ENCODE results near the gene REG1A.

The REG1A gene

GRCh38 chr2:79125721-79125985, 5.4 kb downstream of the REG1A start:
- H3K4me3 ChIP-seq (ENCODE audit: low read depth, low read length), result no peak overlapping the region
- H3K9ac ChIP-seq (ENCODE audit: low read length), result no peak overlapping the region
- no peaks in the 10 kb centered on the region for H3K36me3 ChIP-seq (ENCODE audit: control insufficient read depth, insufficient read depth, low read length)
- no peaks in the 10 kb centered on the region for H3K9me3 ChIP-seq (ENCODE audit: control insufficient read depth, insufficient read depth, low read depth, low read length)
- no peak overlapping the region for H3K27ac ChIP-seq (ENCODE audit: low read depth, low read length)
- no peaks in the 10 kb centered on the region for H3K4me1 ChIP-seq (ENCODE audit: control insufficient read depth, insufficient read depth, low read length)
- no peaks in the 10 kb centered on the region for H3K27me3 ChIP-seq (ENCODE audit: control insufficient read depth, insufficient read depth, low read length)

- Histone ChIP-seq H3K4me3 (ENCODE audit: low read depth, low read length) (no peak overlapping the region), H3K27me3 (ENCODE audit: control insufficient read depth, insufficient read depth, low read length) (no peaks in the 10 kb centered on the region), H3K9ac (ENCODE audit: low read length) (no peak overlapping the region), H3K36me3 (ENCODE audit: control insufficient read depth, insufficient read depth, low read length) (no peaks in the 10 kb centered on the region), H3K27ac (ENCODE audit: low read depth, low read length) (no peak overlapping the region), H3K4me1 (ENCODE audit: control insufficient read depth, insufficient read depth, low read length) (no peaks in the 10 kb centered on the region), H3K9me3 (ENCODE audit: control insufficient read depth, insufficient read depth, low read depth, low read length) (no peaks in the 10 kb centered on the region)
Measured at GRCh38 chr2:79128406-79128805, 8.1 kb downstream of the REG1A start.

GRCh38 chr2:79129260-79129659, 9.0 kb downstream of the REG1A start:
- Histone ChIP-seq H3K27me3 (ENCODE audit: control insufficient read depth, insufficient read depth, low read length) (no peaks in the 10 kb centered on the region), H3K4me1 (ENCODE audit: control insufficient read depth, insufficient read depth, low read length) (no peaks in the 10 kb centered on the region), H3K4me3 (ENCODE audit: low read depth, low read length) (no peak overlapping the region), H3K9ac (ENCODE audit: low read length) (no peak overlapping the region), H3K36me3 (ENCODE audit: control insufficient read depth, insufficient read depth, low read length) (no peaks in the 10 kb centered on the region), H3K27ac (ENCODE audit: low read depth, low read length) (no peak overlapping the region), H3K9me3 (ENCODE audit: control insufficient read depth, insufficient read depth, low read depth, low read length) (no peaks in the 10 kb centered on the region)

- Histone ChIP-seq H3K4me1 (ENCODE audit: control insufficient read depth, insufficient read depth, low read length) (no peaks in the 10 kb centered on the region), H3K9me3 (ENCODE audit: control insufficient read depth, insufficient read depth, low read depth, low read length) (no peaks in the 10 kb centered on the region), H3K27ac (ENCODE audit: low read depth, low read length) (no peak overlapping the region), H3K4me3 (ENCODE audit: low read depth, low read length) (no peak overlapping the region), H3K36me3 (ENCODE audit: control insufficient read depth, insufficient read depth, low read length) (no peaks in the 10 kb centered on the region), H3K27me3 (ENCODE audit: control insufficient read depth, insufficient read depth, low read length) (no peaks in the 10 kb centered on the region), H3K9ac (ENCODE audit: low read length) (no peak overlapping the region)
Measured at GRCh38 chr2:79129804-79130203, 9.5 kb downstream of the REG1A start.

- no peak overlapping the region for H3K27ac ChIP-seq (ENCODE audit: low read depth, low read length)
- H3K27me3 ChIP-seq (ENCODE audit: control insufficient read depth, insufficient read depth, low read length), result no peaks in the 10 kb centered on the region
- H3K9ac ChIP-seq (ENCODE audit: low read length), result no peak overlapping the region
- H3K4me1 ChIP-seq (ENCODE audit: control insufficient read depth, insufficient read depth, low read length), result no peaks in the 10 kb centered on the region
- H3K9me3 ChIP-seq (ENCODE audit: control insufficient read depth, insufficient read depth, low read depth, low read length), result no peaks in the 10 kb centered on the region
- no peak overlapping the region for H3K4me3 ChIP-seq (ENCODE audit: low read depth, low read length)
- no peaks in the 10 kb centered on the region for H3K36me3 ChIP-seq (ENCODE audit: control insufficient read depth, insufficient read depth, low read length)
Measured at GRCh38 chr2:79131687-79132086, 11.4 kb downstream of the REG1A start.

GRCh38 chr2:79138385-79138784, 18.1 kb downstream of the REG1A start:
- no peaks in the 10 kb centered on the region for H3K4me1 ChIP-seq (ENCODE audit: control insufficient read depth, insufficient read depth, low read length)
- H3K9ac ChIP-seq (ENCODE audit: low read length), result no peak overlapping the region
- no peaks in the 10 kb centered on the region for H3K9me3 ChIP-seq (ENCODE audit: control insufficient read depth, insufficient read depth, low read depth, low read length)
- no peaks in the 10 kb centered on the region for H3K27me3 ChIP-seq (ENCODE audit: control insufficient read depth, insufficient read depth, low read length)
- H3K27ac ChIP-seq (ENCODE audit: low read depth, low read length), result no peak overlapping the region
- no peaks in the 10 kb centered on the region for H3K36me3 ChIP-seq (ENCODE audit: control insufficient read depth, insufficient read depth, low read length)
- H3K4me3 ChIP-seq (ENCODE audit: low read depth, low read length), result no peak overlapping the region

- Histone ChIP-seq H3K9me3 (ENCODE audit: control insufficient read depth, insufficient read depth, low read depth, low read length) (no peaks in the 10 kb centered on the region), H3K27ac (ENCODE audit: low read depth, low read length) (no peak overlapping the region), H3K36me3 (ENCODE audit: control insufficient read depth, insufficient read depth, low read length) (no peaks in the 10 kb centered on the region), H3K4me1 (ENCODE audit: control insufficient read depth, insufficient read depth, low read length) (no peaks in the 10 kb centered on the region), H3K4me3 (ENCODE audit: low read depth, low read length) (no peak overlapping the region), H3K27me3 (ENCODE audit: control insufficient read depth, insufficient read depth, low read length) (no peaks in the 10 kb centered on the region), H3K9ac (ENCODE audit: low read length) (no peak overlapping the region)
Measured at GRCh38 chr2:79139423-79139822, 19.1 kb downstream of the REG1A start.

GRCh38 chr2:79155826-79156476, 35.7 kb downstream of the REG1A start:
- Histone ChIP-seq H3K27ac (ENCODE audit: low read depth, low read length) (no peak overlapping the region), H3K9me3 (ENCODE audit: control insufficient read depth, insufficient read depth, low read depth, low read length) (no peaks in the 10 kb centered on the region), H3K9ac (ENCODE audit: low read length) (no peak overlapping the region), H3K4me1 (ENCODE audit: control insufficient read depth, insufficient read depth, low read length) (no peaks in the 10 kb centered on the region), H3K27me3 (ENCODE audit: control insufficient read depth, insufficient read depth, low read length) (no peaks in the 10 kb centered on the region), H3K4me3 (ENCODE audit: low read depth, low read length) (no peak overlapping the region), H3K36me3 (ENCODE audit: control insufficient read depth, insufficient read depth, low read length) (no peaks in the 10 kb centered on the region)

GRCh38 chr2:79159030-79159429, 38.7 kb downstream of the REG1A start:
- H3K36me3 ChIP-seq (ENCODE audit: control insufficient read depth, insufficient read depth, low read length), result no peaks in the 10 kb centered on the region
- H3K27ac ChIP-seq (ENCODE audit: low read depth, low read length), result no peak overlapping the region
- no peak overlapping the region for H3K4me3 ChIP-seq (ENCODE audit: low read depth, low read length)
- H3K9ac ChIP-seq (ENCODE audit: low read length), result no peak overlapping the region
- H3K9me3 ChIP-seq (ENCODE audit: control insufficient read depth, insufficient read depth, low read depth, low read length), result no peaks in the 10 kb centered on the region
- no peaks in the 10 kb centered on the region for H3K27me3 ChIP-seq (ENCODE audit: control insufficient read depth, insufficient read depth, low read length)
- no peaks in the 10 kb centered on the region for H3K4me1 ChIP-seq (ENCODE audit: control insufficient read depth, insufficient read depth, low read length)

- Histone ChIP-seq H3K9me3 (ENCODE audit: control insufficient read depth, insufficient read depth, low read depth, low read length) (no peaks in the 10 kb centered on the region), H3K27me3 (ENCODE audit: control insufficient read depth, insufficient read depth, low read length) (no peaks in the 10 kb centered on the region), H3K4me1 (ENCODE audit: control insufficient read depth, insufficient read depth, low read length) (no peaks in the 10 kb centered on the region), H3K36me3 (ENCODE audit: control insufficient read depth, insufficient read depth, low read length) (no peaks in the 10 kb centered on the region), H3K9ac (ENCODE audit: low read length) (no peak within 1 kb of the TSS), H3K4me3 (ENCODE audit: low read depth, low read length) (no peak within 1 kb of the TSS), H3K27ac (ENCODE audit: low read depth, low read length) (no peak within 1 kb of the TSS)
Measured at GRCh38 chr2:79159653-79160052, 39.4 kb downstream of the REG1A start, which contains the start of gene REG3A. Gene REG3A, minus strand, starts transcription at chr2:79159753. Its CDS starts 348 bp downstream, at chr2:79159405.

- Histone ChIP-seq H3K36me3 (ENCODE audit: control insufficient read depth, insufficient read depth, low read length) (no peaks in the 10 kb centered on the region), H3K9ac (ENCODE audit: low read length) (no peak overlapping the region), H3K27ac (ENCODE audit: low read depth, low read length) (no peak overlapping the region), H3K4me1 (ENCODE audit: control insufficient read depth, insufficient read depth, low read length) (no peaks in the 10 kb centered on the region), H3K27me3 (ENCODE audit: control insufficient read depth, insufficient read depth, low read length) (no peaks in the 10 kb centered on the region), H3K4me3 (ENCODE audit: low read depth, low read length) (no peak overlapping the region), H3K9me3 (ENCODE audit: control insufficient read depth, insufficient read depth, low read depth, low read length) (no peaks in the 10 kb centered on the region)
Measured at GRCh38 chr2:79162132-79162531, 41.8 kb downstream of the REG1A start.

GRCh38 chr2:79162801-79163200, 42.5 kb downstream of the REG1A start:
- H3K9me3 ChIP-seq (ENCODE audit: control insufficient read depth, insufficient read depth, low read depth, low read length), result no peaks in the 10 kb centered on the region
- H3K9ac ChIP-seq (ENCODE audit: low read length), result no peak overlapping the region
- no peak overlapping the region for H3K4me3 ChIP-seq (ENCODE audit: low read depth, low read length)
- H3K27me3 ChIP-seq (ENCODE audit: control insufficient read depth, insufficient read depth, low read length), result no peaks in the 10 kb centered on the region
- no peak overlapping the region for H3K27ac ChIP-seq (ENCODE audit: low read depth, low read length)
- no peaks in the 10 kb centered on the region for H3K4me1 ChIP-seq (ENCODE audit: control insufficient read depth, insufficient read depth, low read length)
- H3K36me3 ChIP-seq (ENCODE audit: control insufficient read depth, insufficient read depth, low read length), result no peaks in the 10 kb centered on the region

Measured in HUES6 (cell line).